ENCODE measurements around the gene GAGE12J.
A peak's percentile ranks its signal among the peaks of the same experiment; 100 is the strongest.
"Not testable (repeated sequence)": the region's sequence is repeated elsewhere in the genome, so short reads cannot be mapped to it uniquely, and the experiment has no call there.

The GAGE12J gene, protein sequence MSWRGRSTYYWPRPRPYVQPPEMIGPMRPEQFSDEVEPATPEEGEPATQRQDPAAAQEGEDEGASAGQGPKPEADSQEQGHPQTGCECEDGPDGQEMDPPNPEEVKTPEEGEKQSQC

DNA sequence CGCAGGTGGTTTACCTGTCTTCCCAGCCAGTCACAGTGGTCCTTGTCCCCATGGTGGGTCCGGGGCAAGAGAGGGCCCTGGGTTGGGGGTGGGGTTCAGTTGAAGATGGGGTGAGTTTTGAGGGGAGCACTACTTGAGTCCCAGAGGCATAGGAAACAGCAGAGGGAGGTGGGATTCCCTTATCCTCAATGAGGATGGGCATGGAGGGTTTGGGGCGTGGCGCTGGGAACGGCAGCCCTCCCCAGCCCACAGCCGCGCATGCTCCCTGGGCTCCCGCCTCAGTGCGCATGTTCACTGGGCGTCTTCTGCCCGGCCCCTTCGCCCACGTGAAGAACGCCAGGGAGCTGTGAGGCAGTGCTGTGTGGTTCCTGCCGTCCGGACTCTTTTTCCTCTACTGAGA, at the start of gene GAGE12J:
TSS of gene GAGE12J (plus strand) at position 301 of the 400 bp plus-strand sequence. CDS start 1,157 bp downstream, outside the sequence.
- DNase-seq (ENCODE audit: low read depth, low spot score): not testable (repeated sequence)

GRCh38 chrX:49272421-49272820, 49.4 kb upstream of the GAGE12J start:
- no peak for DNase-seq (ENCODE audit: low read depth, low spot score)

DNA sequence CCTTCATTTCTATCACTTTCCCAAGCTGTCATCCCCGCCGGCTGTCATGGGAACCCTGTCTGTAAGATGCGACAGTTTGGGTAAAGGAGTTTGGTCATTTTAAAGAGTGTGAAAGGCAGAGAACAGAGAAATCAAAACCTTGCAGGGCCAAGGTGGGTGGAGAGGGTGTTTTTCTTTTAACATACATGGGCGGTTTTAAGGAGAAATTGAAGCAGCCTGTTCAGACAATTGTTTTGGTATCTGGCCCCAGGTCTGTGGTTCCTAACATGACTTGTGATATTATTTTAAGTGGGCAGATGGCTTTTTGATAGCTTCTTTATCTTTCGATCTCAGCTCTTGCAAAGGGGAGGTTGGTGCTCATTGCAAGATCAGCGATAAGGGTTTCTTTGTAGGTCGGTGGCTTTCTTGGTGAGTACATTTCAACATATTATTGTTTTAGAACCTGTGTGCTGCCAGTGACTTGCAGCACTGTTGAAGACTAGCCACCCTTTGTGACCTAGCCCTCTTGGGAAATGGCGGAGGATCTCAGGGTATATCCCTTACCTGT, 48.6 kb upstream of the GAGE12J start:
- no peak for DNase-seq (ENCODE audit: low read depth, low spot score)

GRCh38 chrX:49276207-49276606, 45.6 kb upstream of the GAGE12J start:
- DNase-seq (ENCODE audit: low read depth, low spot score): no peak

- DNase-seq (ENCODE audit: low read depth, low spot score): no peak
These were observed 44.9 kb upstream of the GAGE12J start for GRCh38 chrX:49276671-49277534.

GRCh38 chrX:49277535-49277830, 44.4 kb upstream of the GAGE12J start:
- DNase-seq (ENCODE audit: low read depth, low spot score): no peak

GRCh38 chrX:49278081-49278480, 43.8 kb upstream of the GAGE12J start:
- no peak for DNase-seq (ENCODE audit: low read depth, low spot score)

GRCh38 chrX:49282647-49283011, 39.2 kb upstream of the GAGE12J start:
- peak; percentile 62 for DNase-seq (ENCODE audit: low read depth, low spot score)

DNA sequence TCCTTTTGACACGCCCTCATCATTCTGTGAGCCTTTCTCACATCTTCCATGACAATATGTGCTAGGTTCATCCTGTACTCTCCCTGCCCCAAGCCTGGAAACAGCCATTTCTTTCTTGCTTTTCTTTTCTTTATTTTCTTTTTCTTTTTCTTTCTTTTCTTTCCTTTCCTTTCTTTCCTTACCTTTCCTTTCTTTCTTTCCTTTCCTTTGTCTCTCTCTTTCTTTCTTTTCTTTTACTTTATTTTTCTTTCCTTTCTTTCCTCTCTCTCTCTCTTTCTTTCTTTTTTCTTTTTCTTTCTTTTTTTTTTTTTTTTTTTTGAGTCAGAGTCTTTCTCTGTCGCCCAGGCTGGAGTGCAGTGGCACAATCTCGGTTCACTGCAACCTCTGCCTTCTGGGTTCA, 37.6 kb upstream of the GAGE12J start:
- DNase-seq (ENCODE audit: low read depth, low spot score): no peak

- no peak for DNase-seq (ENCODE audit: low read depth, low spot score)
These were observed 35.7 kb upstream of the GAGE12J start for GRCh38 chrX:49286136-49286535.

- no peak for DNase-seq (ENCODE audit: low read depth, low spot score)
These were observed 35.3 kb upstream of the GAGE12J start for GRCh38 chrX:49286581-49286980.

DNA sequence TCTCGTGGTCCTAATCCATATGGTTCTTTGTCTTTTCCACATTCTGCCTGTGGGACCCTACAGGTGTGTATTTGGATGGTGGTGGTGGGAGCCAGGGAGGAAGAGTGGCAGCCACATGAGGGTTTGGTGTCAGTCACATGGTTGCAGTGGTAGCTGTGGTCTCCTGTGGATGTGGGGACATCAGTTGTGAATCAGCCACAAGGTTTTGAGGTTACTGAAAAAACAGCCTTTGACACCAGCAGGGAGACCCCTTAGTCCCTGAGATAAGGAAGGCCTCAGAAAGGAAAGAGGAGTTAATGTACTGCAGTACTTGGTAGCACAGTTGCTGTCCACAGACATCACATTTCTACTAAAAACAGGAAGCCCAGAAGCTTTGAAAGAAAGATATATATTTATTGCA, 34.2 kb upstream of the GAGE12J start:
- no peak for DNase-seq (ENCODE audit: low read depth, low spot score)

DNA sequence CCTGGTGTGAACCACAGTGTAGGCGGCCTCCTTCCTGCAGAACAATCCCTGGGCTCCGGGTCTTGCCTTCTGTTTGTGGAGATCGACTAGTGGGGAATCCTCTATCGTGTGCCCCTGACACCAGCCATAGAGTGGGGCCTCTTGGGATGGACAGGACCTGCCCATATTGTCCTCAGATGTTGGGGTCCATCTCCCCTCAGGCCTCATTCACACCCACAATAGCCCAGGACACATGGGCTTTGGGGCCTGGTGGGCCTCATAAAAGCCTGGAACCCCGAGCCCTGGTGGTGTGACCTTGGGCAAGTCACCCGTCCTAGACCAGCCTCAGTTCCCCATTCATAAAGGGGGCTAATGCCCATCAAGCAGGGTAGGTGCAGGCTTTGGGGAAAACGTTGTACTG, 31.6 kb upstream of the GAGE12J start:
- no peak for DNase-seq (ENCODE audit: low read depth, low spot score)

GRCh38 chrX:49291615-49292337, 30.1 kb upstream of the GAGE12J start:
- peak; percentile 91 for DNase-seq (ENCODE audit: low read depth, low spot score)

DNA sequence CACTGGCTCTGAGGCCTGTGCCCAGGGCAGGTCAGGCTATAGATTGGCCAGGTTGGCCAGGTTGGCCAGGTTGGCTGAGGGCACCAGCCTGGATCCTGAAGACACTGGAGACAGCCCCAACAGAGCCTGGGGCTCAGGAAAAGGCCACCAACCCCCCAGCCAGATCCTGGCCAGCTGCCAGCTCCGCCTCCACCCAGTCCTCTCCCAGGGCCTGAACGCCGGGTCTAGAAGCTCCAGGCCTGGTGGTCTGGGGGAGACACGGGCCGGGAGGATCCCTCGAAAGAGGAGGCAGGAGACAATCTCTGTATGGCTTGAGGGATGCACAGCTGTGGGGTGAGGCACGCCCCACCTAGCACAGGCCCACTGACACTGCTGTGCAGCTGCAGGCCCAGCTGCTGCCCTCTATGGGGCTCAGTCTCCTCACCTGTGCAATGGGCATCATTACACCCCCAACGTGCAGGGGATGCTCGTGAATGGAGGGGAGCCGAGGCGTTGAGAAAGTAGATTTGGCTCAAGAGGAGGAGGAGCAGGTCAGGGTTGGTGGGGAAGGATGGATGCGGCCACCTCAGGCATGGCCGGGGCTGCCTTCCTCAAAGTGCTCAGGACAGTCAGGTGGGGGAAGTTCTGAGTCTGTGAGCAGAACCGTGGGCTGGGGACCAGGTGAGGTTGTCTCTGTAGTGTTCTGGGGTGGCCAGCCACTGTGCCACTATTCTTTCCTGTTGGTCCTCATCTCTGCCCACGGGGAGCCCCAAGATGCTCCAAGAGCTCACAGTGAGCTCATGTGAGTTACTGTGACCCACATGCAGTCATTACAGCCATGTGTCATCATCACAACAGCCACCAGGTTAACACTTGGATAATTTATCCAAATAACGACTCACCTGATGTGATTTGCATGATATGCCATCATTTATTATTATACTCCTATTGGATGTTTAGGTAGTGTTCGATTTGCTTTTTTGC, 29.2 kb upstream of the GAGE12J start:
- DNase-seq (ENCODE audit: low read depth, low spot score): no peak

GRCh38 chrX:49299293-49299692, 22.5 kb upstream of the GAGE12J start:
- DNase-seq (ENCODE audit: low read depth, low spot score): not testable (repeated sequence)

DNA sequence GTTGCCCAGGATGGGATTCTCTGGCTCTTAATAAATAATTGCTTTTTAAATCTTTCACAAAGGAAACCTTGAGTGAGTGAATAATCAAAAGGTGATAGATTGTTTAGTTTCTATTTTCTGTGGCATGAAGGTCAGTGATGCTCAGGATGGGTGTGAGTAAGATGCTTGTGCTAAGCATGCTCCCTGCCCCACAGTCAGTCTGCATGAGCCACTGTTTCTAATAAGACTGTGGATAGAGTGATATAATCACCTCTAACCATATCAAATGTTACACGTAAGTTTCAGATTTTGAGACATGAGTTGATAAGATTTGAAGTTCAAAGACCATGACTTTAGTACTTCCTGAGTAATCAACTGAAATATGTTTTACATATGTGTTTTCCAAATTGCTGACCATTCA, 21.1 kb upstream of the GAGE12J start:
- DNase-seq (ENCODE audit: low read depth, low spot score): no peak

DNA sequence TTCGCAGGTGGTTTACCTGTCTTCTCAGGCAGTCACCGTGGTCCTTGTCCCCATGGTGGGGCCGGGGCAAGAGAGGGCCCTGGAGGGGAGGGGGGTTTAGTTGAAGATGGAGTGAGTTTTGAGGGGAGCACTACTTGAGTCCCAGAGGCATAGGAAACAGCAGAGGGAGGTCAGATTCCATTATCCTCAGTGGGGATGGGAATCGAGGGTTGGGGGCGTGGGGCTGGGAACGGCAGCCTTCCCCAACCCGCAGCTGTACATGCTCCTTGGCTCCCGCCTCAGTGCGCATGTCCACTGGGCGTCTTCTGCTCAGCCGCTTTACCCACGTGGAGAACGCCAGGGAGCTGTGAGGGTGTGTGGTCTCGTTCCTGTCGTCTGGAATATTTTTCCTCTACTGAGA, 18.5 kb upstream of the GAGE12J start, which contains the start of gene GAGE10:
TSS of gene GAGE10 (plus strand) at position 301 of the 400 bp plus-strand sequence. CDS start 1,214 bp downstream, outside the sequence.
- DNase-seq (ENCODE audit: low read depth, low spot score): no peak

- DNase-seq (ENCODE audit: low read depth, low spot score): not testable (repeated sequence)
These were observed 14.1 kb upstream of the GAGE12J start for GRCh38 chrX:49307775-49308174.

DNA sequence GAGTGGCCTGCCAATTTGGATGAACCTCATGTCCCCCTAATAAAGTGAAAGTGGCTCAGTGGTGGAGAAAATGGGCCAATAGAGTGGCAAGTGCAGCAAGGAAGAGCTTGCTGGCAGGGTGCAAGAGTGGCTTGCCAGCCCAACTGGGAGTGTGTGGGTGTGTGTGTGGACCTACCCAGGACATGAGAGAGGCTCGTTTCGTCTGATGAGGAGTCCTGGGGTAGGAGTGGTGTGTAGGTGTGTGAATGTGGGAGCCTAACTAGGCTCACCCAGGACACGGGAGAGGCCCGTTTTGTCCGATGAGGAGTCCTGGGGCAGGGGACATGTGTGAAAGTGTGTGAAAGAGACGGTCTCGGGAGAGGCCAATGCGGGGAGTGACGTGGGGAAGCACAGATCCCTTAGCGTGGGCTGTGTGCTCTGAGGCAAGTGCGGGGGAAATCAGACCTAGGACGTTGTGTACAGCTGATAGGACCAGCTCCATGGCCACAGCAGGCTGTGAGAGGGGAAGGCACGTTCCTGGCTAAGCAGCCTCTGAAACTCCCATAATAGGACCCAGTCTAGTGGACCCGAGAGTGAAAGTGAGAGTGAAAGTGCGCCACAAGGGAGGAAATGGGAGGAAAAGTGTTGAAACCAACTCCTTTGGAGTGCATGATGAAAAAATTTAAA, 13.1 kb upstream of the GAGE12J start:
- DNase-seq (ENCODE audit: low read depth, low spot score): peak; percentile 18

All from ELF-1 (cell line).